Suprapubic skin (tissue), 4 donors: Measurements from ENCODE around the gene MEMO1.
"Not testable (repeated sequence)": the region's sequence is repeated elsewhere in the genome, so short reads cannot be mapped to it uniquely, and the experiment has no call there.

ENCODE experiments used
- CTCF ChIP-seq, 2 donors: fragments of 200-600 bp in 1 of 2; fragments of 450-650 bp in 1 of 2; sonication (generic) in 1 of 2; IDR thresholded peaks; one replicate each; pipeline ENCODE4 v1.5.1; 2016 to 2019; ENCODE audit warnings: antibody characterized with exemption in 2 of 2, mild to moderate bottlenecking in 1 of 2, moderate library complexity in 1 of 2
- EP300 ChIP-seq: sonication (generic); formaldehyde crosslinking; IDR thresholded peaks from one replicate; pipeline ENCODE4 v1.6.1; 2017; ENCODE audit warnings: antibody characterized with exemption
- POLR2A ChIP-seq, 2 donors: fragments of 450-650 bp; IDR thresholded peaks; one replicate each; pipeline ENCODE4 v1.6.1; 2017; ENCODE audit warnings: antibody characterized with exemption in 2 of 2, mild to moderate bottlenecking in 2 of 2, moderate library complexity in 2 of 2
- POLR2AphosphoS5 ChIP-seq, 3 donors: sonication (generic); formaldehyde crosslinking; IDR thresholded peaks; one replicate each; pipeline ENCODE4 v1.6.1; 2017; ENCODE audit warnings: antibody characterized with exemption in 3 of 3

GRCh38 chr2:31898346-31898745, 112.5 kb downstream of the MEMO1 start:
- not testable (repeated sequence) for TF ChIP-seq CTCF (IDR thresholded peaks at IDR 0.05); EP300; POLR2A (IDR thresholded peaks at IDR 0.05); POLR2AphosphoS5 (IDR thresholded peaks at IDR 0.05)
